HEK293T (cell line): Measurements from ENCODE around the gene SYT11.

Experiments used
- CTCF ChIA-PET: fragments of 350-600 bp; formaldehyde crosslinking; extraction: SDS; loops from one replicate; lab custom pipeline; 2021; ENCODE audit warnings: antibody characterized with exemption, inconsistent platforms; lab: Yijun Ruan, JAX
- POLR2A ChIA-PET: fragments of 350-600 bp; formaldehyde crosslinking; extraction: SDS; loops from one replicate; lab custom pipeline; 2020; ENCODE audit warnings: antibody characterized with exemption, inconsistent platforms; lab: Yijun Ruan, JAX
- DNase-seq: peaks from one replicate; pipeline ENCODE4 v3.0.0; 2012; ENCODE audit warnings: mixed read lengths; ENCODE audit errors: extremely low spot score
- ARNT ChIP-seq: fragments of 450-650 bp; IDR thresholded peaks from 2 replicates; pipeline ENCODE4 v1.6.1; 2017; ENCODE audit warnings: mild to moderate bottlenecking
- CTBP1 ChIP-seq: fragments of 450-650 bp; IDR thresholded peaks from 2 replicates; pipeline ENCODE4 v1.6.1; 2016; ENCODE audit warnings: borderline replicate concordance
- ELF4 ChIP-seq: fragments of 450-650 bp; IDR thresholded peaks from 2 replicates; pipeline ENCODE4 v1.6.1; 2017; ENCODE audit warnings: antibody characterized with exemption
- FOXA1 ChIP-seq: fragments of 450-650 bp; IDR thresholded peaks from 2 replicates; pipeline ENCODE4 v1.6.1; 2016; ENCODE audit warnings: mild to moderate bottlenecking
- FOXM1 ChIP-seq: fragments of 450-650 bp; IDR thresholded peaks from 2 replicates; pipeline ENCODE4 v1.6.1; 2017; ENCODE audit warnings: mild to moderate bottlenecking, borderline replicate concordance
- L3MBTL2 ChIP-seq: fragments of 450-650 bp; conservative IDR thresholded peaks from 2 replicates; pipeline ENCODE4 v1.6.1; 2016; ENCODE audit warnings: mild to moderate bottlenecking
- LEF1 ChIP-seq: fragments of 450-650 bp; IDR thresholded peaks from 2 replicates; pipeline ENCODE4 v1.6.1; 2017; ENCODE audit warnings: mild to moderate bottlenecking, borderline replicate concordance
- NFRKB ChIP-seq: fragments of 450-650 bp; IDR thresholded peaks from 2 replicates; pipeline ENCODE4 v1.6.1; 2016; ENCODE audit warnings: mild to moderate bottlenecking, moderate library complexity
- SP1 ChIP-seq: fragments of 450-650 bp; IDR thresholded peaks from 2 replicates; pipeline ENCODE4 v1.6.1; 2017
- SUZ12 ChIP-seq: fragments of 450-650 bp; IDR thresholded peaks from 2 replicates; pipeline ENCODE4 v1.6.1; 2016; ENCODE audit warnings: mild to moderate bottlenecking
- TARDBP ChIP-seq: fragments of 450-650 bp; IDR thresholded peaks from 2 replicates; pipeline ENCODE4 v1.6.1; 2016
- ZNF384 ChIP-seq: fragments of 450-650 bp; IDR thresholded peaks from 2 replicates; pipeline ENCODE4 v1.6.1; 2016
- TF ChIP-seq, protein P1 (sequence below): fragments of 450-650 bp; IDR thresholded peaks from 2 replicates; pipeline ENCODE4 v1.6.1; 2016

The SYT11 gene

DNA sequence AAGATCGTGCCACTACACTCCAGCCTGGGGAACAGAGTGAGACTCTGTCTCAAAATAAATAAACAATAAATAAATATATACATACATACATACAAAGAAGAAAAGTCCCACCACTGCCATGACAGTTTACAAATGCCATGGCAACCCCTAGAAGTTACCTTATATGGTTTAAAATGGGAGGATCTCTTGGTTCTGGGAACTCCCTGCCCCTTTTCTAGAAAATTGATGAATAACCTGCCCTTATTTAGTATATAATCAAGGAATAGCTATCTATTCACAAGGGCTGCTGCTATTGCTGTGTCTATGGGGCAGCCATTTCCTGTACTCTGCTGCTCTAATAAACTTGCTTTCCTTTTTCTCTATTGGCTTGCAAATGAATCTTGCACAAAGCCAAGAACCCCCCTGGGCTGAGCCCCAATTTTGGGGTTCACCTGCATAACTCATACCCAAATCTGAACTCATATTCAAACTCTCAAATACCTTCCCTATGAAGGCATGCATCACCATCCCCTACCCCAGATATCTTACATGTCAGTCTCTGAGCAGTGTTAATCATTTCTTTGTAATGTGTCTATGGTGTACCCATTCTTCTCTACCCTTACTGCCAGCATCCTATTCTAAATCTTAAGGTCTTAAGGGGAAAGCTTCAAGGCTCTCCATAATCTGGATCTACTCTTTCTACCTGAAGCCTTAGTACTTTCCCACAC, 11.4 kb upstream of the SYT11 start:
- no peak for DNase-seq
- POLR2A ChIA-PET = interaction anchor here (1.4 kb wide), 1 partner anchor 9 kb away, joined by 5 read pairs; the partner anchor contains the start of gene GON4L
- CTCF ChIA-PET = no interaction called here
- TF ChIP-seq ELF4 (no peak), SP1 (no peak), SUZ12 (no peak), NFRKB (no peak), ARNT (no peak), TARDBP (no peak)

DNA sequence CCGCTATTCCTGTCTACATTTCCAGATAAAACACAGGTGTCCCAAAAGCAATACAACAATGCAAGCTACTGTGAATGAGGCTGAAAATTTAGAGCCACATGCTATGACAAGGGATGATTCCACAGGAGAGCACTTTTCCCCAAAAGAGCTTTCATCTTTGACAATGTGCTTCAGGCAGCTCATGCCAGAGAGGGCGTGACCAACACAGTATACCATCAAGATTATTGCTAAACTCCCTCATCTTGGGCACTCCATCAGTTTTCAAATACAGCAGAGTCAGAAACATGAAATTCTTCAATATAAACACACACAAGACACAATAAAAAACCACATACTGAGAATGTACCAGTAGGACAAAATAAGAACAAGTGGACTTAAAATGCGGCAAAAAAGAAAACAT, 9.0 kb upstream of the SYT11 start:
- ChIA-PET POLR2A (interaction anchor here (0.5 to 1.4 kb wide), 3 partner anchors 9 to 128 kb away, joined by 3 to 5 read pairs (median 3); partner anchors contain the start of genes ARHGEF2 and SYT11), CTCF (no interaction called here)
- TF ChIP-seq ZNF384 = no peak
- no peak for TF ChIP-seq FOXA1
- no peak for TF ChIP-seq SP1
- TF ChIP-seq CTBP1 = no peak
- DNase-seq = no peak

DNA sequence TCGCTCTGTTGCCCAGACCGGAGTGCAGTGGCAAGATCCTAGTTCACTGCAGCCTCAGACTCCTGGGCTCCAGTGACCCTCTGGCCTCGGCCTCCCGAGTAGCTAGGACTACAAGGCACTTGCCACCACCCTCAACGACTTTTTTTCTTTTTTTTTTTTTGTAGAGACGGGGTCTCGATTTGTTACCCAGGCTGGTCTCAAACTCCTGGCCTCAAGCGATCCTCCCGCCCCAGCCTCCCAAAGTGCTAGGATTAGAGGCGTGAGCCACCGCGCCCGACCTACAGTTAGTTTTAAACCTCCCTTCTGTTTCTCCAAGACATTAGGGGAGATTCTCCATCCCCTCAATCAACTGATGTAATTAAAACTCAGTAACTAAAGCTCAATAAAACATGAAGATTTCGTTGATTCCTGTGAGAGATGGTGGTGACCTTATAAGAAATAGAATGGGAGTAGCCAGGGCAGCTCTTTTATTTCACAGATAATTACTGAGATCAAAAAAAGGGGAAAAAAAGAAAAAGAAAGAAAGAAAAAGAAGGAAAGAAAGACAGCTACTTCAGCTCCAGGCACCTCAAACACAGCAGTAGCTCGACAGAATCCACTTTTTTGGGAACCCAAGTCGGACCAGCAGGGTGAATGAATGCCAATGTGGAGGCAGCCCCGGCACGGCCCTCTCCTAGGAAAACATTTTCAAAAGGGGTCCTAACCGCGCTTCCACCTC, 3.0 kb upstream of the SYT11 start:
- ChIA-PET POLR2A (interaction anchor here (1.0 to 4.7 kb wide), 12 partner anchors 8 to 202 kb away, joined by 3 to 32 read pairs (median 4); partner anchors contain the start of gene KHDC4), CTCF (no interaction called here)
- TF ChIP-seq ARNT = no peak
- TF ChIP-seq, protein P1, sequence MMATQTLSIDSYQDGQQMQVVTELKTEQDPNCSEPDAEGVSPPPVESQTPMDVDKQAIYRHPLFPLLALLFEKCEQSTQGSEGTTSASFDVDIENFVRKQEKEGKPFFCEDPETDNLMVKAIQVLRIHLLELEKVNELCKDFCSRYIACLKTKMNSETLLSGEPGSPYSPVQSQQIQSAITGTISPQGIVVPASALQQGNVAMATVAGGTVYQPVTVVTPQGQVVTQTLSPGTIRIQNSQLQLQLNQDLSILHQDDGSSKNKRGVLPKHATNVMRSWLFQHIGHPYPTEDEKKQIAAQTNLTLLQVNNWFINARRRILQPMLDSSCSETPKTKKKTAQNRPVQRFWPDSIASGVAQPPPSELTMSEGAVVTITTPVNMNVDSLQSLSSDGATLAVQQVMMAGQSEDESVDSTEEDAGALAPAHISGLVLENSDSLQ = no peak
- no peak for TF ChIP-seq ELF4
- TF ChIP-seq FOXM1 = no peak
- no peak for DNase-seq

DNA sequence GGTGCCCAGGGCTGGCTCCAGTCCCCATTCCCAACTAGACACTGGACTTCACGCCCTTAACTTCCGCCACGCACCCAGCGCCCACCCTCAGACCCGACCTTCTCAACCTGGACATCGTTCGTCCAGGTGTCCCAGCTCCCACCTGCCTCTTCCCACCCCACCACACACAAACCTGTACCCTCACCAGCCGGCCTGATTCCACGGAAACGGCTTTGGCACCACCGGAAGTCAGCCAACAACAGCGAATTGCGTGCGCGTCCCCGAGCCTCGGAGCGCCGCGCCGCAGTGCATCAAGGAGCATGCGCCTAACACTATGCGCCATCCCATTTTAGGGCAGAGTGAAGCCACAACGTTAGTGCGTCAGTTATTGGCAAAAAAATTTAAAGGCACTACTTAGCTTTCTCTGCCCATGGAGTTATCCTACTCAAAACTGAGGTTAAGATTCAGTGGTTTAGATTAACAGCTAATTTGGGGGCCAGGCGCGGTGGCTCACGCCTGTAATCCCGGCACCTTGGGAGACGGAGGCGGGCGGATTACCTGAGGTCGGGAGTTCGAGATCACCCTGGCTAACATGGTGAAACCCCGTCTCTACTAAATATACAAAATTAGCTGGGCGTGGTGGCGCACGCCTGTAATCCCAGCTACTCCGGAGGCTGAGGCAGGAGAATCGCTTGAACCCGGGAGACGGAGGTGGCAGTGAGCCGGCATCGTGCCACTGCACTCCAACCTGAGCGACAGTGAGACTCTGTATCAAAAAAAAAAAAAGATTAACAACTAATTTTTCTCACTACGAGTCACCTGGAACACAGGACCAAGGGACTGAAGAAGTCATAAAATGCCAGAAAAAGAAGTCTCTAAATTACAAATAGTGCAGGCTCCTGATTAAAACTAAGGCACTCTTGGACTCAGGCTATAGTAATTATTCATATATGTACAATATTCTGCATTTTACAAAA, 2.1 kb upstream of the SYT11 start, which contains the start of gene GON4L:
TSS of gene GON4L (minus strand) at position 240 of the 956 bp plus-strand sequence. CDS start 3,434 bp downstream, outside the sequence.
- POLR2A ChIA-PET = interaction anchor here (0.9 to 4.7 kb wide), 13 partner anchors 9 to 204 kb away, joined by 3 to 32 read pairs (median 4); partner anchors contain the start of genes KHDC4 and RAB25
- DNase-seq = peak; percentile 96
- TF ChIP-seq L3MBTL2 (peak; percentile 73), LEF1 (no peak), ARNT (no peak)
- TF ChIP-seq, protein P1 = no peak
- CTCF ChIA-PET = no interaction called here

DNA sequence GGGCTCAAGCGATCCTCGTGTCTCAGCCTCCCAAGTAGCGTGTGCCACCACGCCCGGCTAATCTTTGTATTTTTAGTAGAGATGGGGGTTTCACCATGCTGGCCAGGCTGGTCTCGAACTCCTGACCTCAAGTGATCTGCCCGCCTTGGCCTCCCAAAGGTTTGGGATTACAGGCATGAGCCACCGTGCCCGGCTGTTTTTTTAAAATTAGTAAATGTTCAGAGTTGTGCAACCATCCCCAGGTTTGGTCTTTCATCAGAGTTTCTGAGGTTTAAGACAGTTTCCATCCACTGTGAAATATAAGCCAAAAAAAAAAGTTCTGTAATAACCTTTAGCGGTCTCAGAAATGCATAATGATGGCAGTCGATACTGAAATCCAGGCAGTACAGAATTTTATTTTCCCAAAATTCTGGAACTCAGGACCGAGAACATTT, 550 bp upstream of the SYT11 start:
- no peak for DNase-seq
- TF ChIP-seq L3MBTL2 (peak; percentile 19; the same call in 1 of the 2 replicates), TARDBP (no peak), ZNF384 (0 out of 2 replicates have a peak, but pooled peaks have one; percentile 47)
- POLR2A ChIA-PET = interaction anchor here (0.6 to 4.7 kb wide), 11 partner anchors 9 to 354 kb away, joined by 3 to 32 read pairs (median 5); partner anchors contain the start of genes KHDC4 and SLC25A44
- CTCF ChIA-PET = interaction anchor here (0.6 to 0.7 kb wide), 2 partner anchors 20 to 34 kb away, joined by 4 read pairs; no protein-coding TSS in a partner anchor

DNA sequence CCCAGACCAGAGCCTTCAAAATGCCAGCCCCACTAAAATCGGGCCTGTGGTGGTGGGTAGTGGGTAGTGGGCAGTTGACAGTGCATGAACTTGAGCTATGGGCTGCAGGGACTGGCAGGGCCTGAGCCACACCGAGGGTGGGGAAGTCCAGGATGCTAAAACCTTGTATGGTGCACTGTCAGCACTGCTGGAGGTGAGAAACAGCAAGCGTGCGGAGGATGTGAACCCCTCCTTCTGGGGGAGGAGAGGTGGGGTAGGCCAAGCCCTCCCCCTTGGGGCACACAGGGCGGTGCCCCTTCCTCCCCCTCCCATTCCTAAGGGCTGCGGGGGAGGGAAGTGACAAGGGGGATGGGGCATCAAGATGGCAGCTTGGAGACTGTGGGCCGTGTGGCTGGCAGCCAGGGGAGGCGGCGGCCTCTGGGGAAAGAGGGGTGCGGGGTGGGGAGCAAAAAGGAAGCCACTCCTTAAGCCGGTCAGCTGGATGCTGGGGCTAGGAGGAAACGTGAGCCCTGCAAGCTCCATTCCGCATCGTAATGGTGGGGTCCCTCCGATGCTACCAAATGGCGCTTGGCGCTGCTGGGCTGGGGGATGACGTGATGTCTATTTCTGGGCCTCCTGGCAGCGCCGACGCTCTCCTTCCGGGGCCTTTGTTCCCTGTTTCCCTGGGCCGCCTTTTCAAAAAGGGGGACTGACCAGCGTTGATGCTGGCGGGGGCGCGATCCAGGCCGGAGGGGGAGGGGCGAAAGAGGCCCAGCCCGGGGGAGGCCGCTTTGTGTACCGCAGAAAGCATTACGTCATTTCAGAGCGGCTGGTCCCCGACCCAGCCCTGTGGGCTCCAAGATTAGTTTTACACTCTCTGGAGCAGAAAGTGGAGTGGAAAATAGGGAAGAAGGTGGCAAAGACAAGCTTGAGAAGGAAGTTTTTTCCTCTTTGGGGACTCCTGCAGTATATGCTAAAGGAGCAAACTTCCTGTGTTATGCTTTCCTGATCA, 809 bp downstream of the SYT11 start:
- DNase-seq = no peak
- POLR2A ChIA-PET = interaction anchor here (0.7 to 4.7 kb wide), 17 partner anchors 9 to 251 kb away, joined by 3 to 32 read pairs (median 4); partner anchors contain the start of genes ARHGEF2, KHDC4 and MSTO1
- CTCF ChIA-PET = interaction anchor here (0.6 to 1.4 kb wide), 3 partner anchors 166 to 608 kb away, joined by 3 to 4 read pairs (median 3); no protein-coding TSS in a partner anchor
- TF ChIP-seq, protein P1 = no peak
- TF ChIP-seq NFRKB = no peak
